Activated CD4-positive, alpha-beta memory T cell treated with anti-CD3 and anti-CD28 coated beads, Interleukin-2, amount 10 ng/mL, durations not matched to agents 7 days and 5 days (primary cell): ENCODE data around the gene PRDM16. TPM values are rescaled to one million over a fixed set of nuclear protein-coding genes. Genes with fewer than 3 reads are reported as not detected.

Experiments
- CTCF ChIA-PET: fragments of 350-600 bp; sonication (Branson Sonifier 250); formaldehyde crosslinking; loops from one replicate; lab custom pipeline; 2021; ENCODE audit warnings: antibody characterized with exemption, inconsistent platforms; lab: Charles Lee
- POLR2A ChIA-PET: fragments of 350-600 bp; sonication (Branson Sonifier 250); formaldehyde crosslinking; loops from one replicate; lab custom pipeline; 2021; ENCODE audit warnings: antibody characterized with exemption; lab: Charles Lee
- DNase-seq: peaks from one replicate; pipeline ENCODE4 v3.0.0-alpha.2; 2020
- H3K27ac Mint-ChIP-seq: one replicate; pipeline ENCODE4 v1.8.0; 2021; ENCODE audit warnings: mild to moderate bottlenecking, mixed read lengths
- H3K27me3 Mint-ChIP-seq: one replicate; pipeline ENCODE4 v1.8.0; 2021; ENCODE audit warnings: mixed read lengths
- H3K36me3 Mint-ChIP-seq: one replicate; pipeline ENCODE4 v1.8.0; 2021; ENCODE audit warnings: low read depth, mixed read lengths
- H3K4me1 Mint-ChIP-seq: one replicate; pipeline ENCODE4 v1.8.0; 2021; ENCODE audit warnings: mixed read lengths
- H3K4me3 Mint-ChIP-seq: one replicate; pipeline ENCODE4 v1.8.0; 2021; ENCODE audit warnings: mild to moderate bottlenecking, mixed read lengths
- H3K9me3 Mint-ChIP-seq: one replicate; pipeline ENCODE4 v1.8.0; 2021; ENCODE audit warnings: mixed read lengths
- total RNA-seq, 2 experiments: library from RNA; stranded (reverse); gene quantifications; one replicate each; pipeline ENCODE4 v1.2.3, GENCODE V29; 2021

PRDM16 gene
- total RNA-seq, 2 experiments from 2014 or later = 0.03 to 0.20 TPM

GRCh38 chr1:3266870-3267549, 198.0 kb downstream of the PRDM16 start:
- Mint-ChIP-seq H3K9me3 (no peaks in the 10 kb centered on the region), H3K36me3 (no peaks in the 10 kb centered on the region), H3K4me3 (no peak overlapping the region), H3K27me3 (no peaks in the 10 kb centered on the region), H3K27ac (no peak overlapping the region), H3K4me1 (no peaks in the 10 kb centered on the region)
- DNase-seq = no peak
- POLR2A ChIA-PET = no interaction called here
- CTCF ChIA-PET = no interaction called here

GRCh38 chr1:3267550-3268270, 198.7 kb downstream of the PRDM16 start:
- Mint-ChIP-seq H3K4me1 (no peaks in the 10 kb centered on the region), H3K9me3 (no peaks in the 10 kb centered on the region), H3K27me3 (no peaks in the 10 kb centered on the region), H3K27ac (no peak overlapping the region), H3K4me3 (no peak overlapping the region), H3K36me3 (no peaks in the 10 kb centered on the region)
- CTCF ChIA-PET = no interaction called here
- DNase-seq = no peak
- POLR2A ChIA-PET = no interaction called here

GRCh38 chr1:3268281-3268680, 199.3 kb downstream of the PRDM16 start:
- CTCF ChIA-PET = no interaction called here
- H3K4me1 Mint-ChIP-seq = no peaks in the 10 kb centered on the region
- no peaks in the 10 kb centered on the region for H3K27me3 Mint-ChIP-seq
- no peak for DNase-seq
- H3K27ac Mint-ChIP-seq = no peak overlapping the region
- POLR2A ChIA-PET = no interaction called here
- no peaks in the 10 kb centered on the region for H3K9me3 Mint-ChIP-seq
- H3K4me3 Mint-ChIP-seq = no peak overlapping the region
- no peaks in the 10 kb centered on the region for H3K36me3 Mint-ChIP-seq

GRCh38 chr1:3270403-3271245, 201.6 kb downstream of the PRDM16 start:
- Mint-ChIP-seq H3K36me3 (no peaks in the 10 kb centered on the region), H3K9me3 (no peaks in the 10 kb centered on the region), H3K4me3 (no peak overlapping the region), H3K27ac (no peak overlapping the region), H3K4me1 (no peaks in the 10 kb centered on the region), H3K27me3 (no peaks in the 10 kb centered on the region)
- ChIA-PET CTCF (no interaction called here), POLR2A (no interaction called here)
- DNase-seq = no peak

- no peak for DNase-seq
- no peaks in the 10 kb centered on the region for H3K36me3 Mint-ChIP-seq
- H3K4me3 Mint-ChIP-seq = no peak overlapping the region
- CTCF ChIA-PET = no interaction called here
- no peaks in the 10 kb centered on the region for H3K9me3 Mint-ChIP-seq
- no peaks in the 10 kb centered on the region for H3K4me1 Mint-ChIP-seq
- H3K27ac Mint-ChIP-seq = no peak overlapping the region
- POLR2A ChIA-PET = no interaction called here
- no peaks in the 10 kb centered on the region for H3K27me3 Mint-ChIP-seq
Measured at GRCh38 chr1:3271866-3272265, 202.9 kb downstream of the PRDM16 start.

GRCh38 chr1:3272321-3273045, 203.5 kb downstream of the PRDM16 start:
- Mint-ChIP-seq H3K27me3 (no peaks in the 10 kb centered on the region), H3K4me3 (no peak overlapping the region), H3K36me3 (no peaks in the 10 kb centered on the region), H3K9me3 (no peaks in the 10 kb centered on the region), H3K4me1 (no peaks in the 10 kb centered on the region), H3K27ac (no peak overlapping the region)
- ChIA-PET POLR2A (no interaction called here), CTCF (no interaction called here)
- no peak for DNase-seq

- DNase-seq = no peak
- H3K36me3 Mint-ChIP-seq = no peaks in the 10 kb centered on the region
- no peaks in the 10 kb centered on the region for H3K27me3 Mint-ChIP-seq
- no peak overlapping the region for H3K27ac Mint-ChIP-seq
- no peaks in the 10 kb centered on the region for H3K4me1 Mint-ChIP-seq
- CTCF ChIA-PET = no interaction called here
- POLR2A ChIA-PET = no interaction called here
- H3K9me3 Mint-ChIP-seq = no peaks in the 10 kb centered on the region
- H3K4me3 Mint-ChIP-seq = no peak overlapping the region
Measured at GRCh38 chr1:3273447-3273846, 204.4 kb downstream of the PRDM16 start.

- DNase-seq = no peak
- Mint-ChIP-seq H3K27ac (no peak overlapping the region), H3K27me3 (no peaks in the 10 kb centered on the region), H3K4me1 (no peaks in the 10 kb centered on the region), H3K36me3 (no peaks in the 10 kb centered on the region), H3K4me3 (no peak overlapping the region), H3K9me3 (no peaks in the 10 kb centered on the region)
- ChIA-PET CTCF (no interaction called here), POLR2A (no interaction called here)
Measured at GRCh38 chr1:3274972-3275371, 206.0 kb downstream of the PRDM16 start.

- Mint-ChIP-seq H3K4me3 (no peak overlapping the region), H3K36me3 (no peaks in the 10 kb centered on the region), H3K9me3 (no peaks in the 10 kb centered on the region), H3K27ac (no peak overlapping the region), H3K4me1 (no peaks in the 10 kb centered on the region), H3K27me3 (no peaks in the 10 kb centered on the region)
- CTCF ChIA-PET = no interaction called here
- DNase-seq = no peak
- POLR2A ChIA-PET = no interaction called here
Measured at GRCh38 chr1:3275471-3276340, 206.7 kb downstream of the PRDM16 start.

- no peaks in the 10 kb centered on the region for H3K36me3 Mint-ChIP-seq
- H3K9me3 Mint-ChIP-seq = no peaks in the 10 kb centered on the region
- no peak overlapping the region for H3K4me3 Mint-ChIP-seq
- H3K27me3 Mint-ChIP-seq = no peaks in the 10 kb centered on the region
- CTCF ChIA-PET = no interaction called here
- no peaks in the 10 kb centered on the region for H3K4me1 Mint-ChIP-seq
- POLR2A ChIA-PET = no interaction called here
- DNase-seq = no peak
- H3K27ac Mint-ChIP-seq = no peak overlapping the region
Measured at GRCh38 chr1:3276341-3276800, 207.4 kb downstream of the PRDM16 start.

GRCh38 chr1:3277011-3277471, 208.0 kb downstream of the PRDM16 start:
- H3K27me3 Mint-ChIP-seq = no peaks in the 10 kb centered on the region
- H3K4me3 Mint-ChIP-seq = no peak overlapping the region
- POLR2A ChIA-PET = no interaction called here

GRCh38 chr1:3277623-3278022, 208.6 kb downstream of the PRDM16 start:
- no peaks in the 10 kb centered on the region for H3K9me3 Mint-ChIP-seq
- H3K27ac Mint-ChIP-seq = no peak overlapping the region
- ChIA-PET CTCF (no interaction called here), POLR2A (no interaction called here)
- no peak for DNase-seq
- H3K36me3 Mint-ChIP-seq = no peaks in the 10 kb centered on the region
- no peaks in the 10 kb centered on the region for H3K27me3 Mint-ChIP-seq
- H3K4me1 Mint-ChIP-seq = no peaks in the 10 kb centered on the region
- no peak overlapping the region for H3K4me3 Mint-ChIP-seq

More at GRCh38 chr1:3277011-3277471, 208.0 kb downstream of the PRDM16 start:
- Mint-ChIP-seq H3K9me3 (no peaks in the 10 kb centered on the region), H3K27ac (no peak overlapping the region), H3K4me1 (no peaks in the 10 kb centered on the region), H3K36me3 (no peaks in the 10 kb centered on the region)
- CTCF ChIA-PET = no interaction called here
- no peak for DNase-seq
